ENCODE results near the gene DPEP3. TPM values are rescaled to one million over a fixed set of nuclear protein-coding genes. Genes with fewer than 3 reads are reported as not detected.

The DPEP3 gene
- total RNA-seq, 2 experiments from 2014 or later = 0.20 TPM; not detected in 1

- no peaks in the 10 kb centered on the region for H3K9me3 Mint-ChIP-seq
- no peak for DNase-seq
- H3K4me3 Mint-ChIP-seq = no peak overlapping the region
- H3K36me3 Mint-ChIP-seq (ENCODE audit: low read depth) = peaks cover 26% of the 10 kb centered on the region
- H3K4me1 Mint-ChIP-seq = peaks cover 4% of the 10 kb centered on the region
- ChIA-PET CTCF (interaction anchor here (1.4 kb wide), 1 partner anchor 10 kb away, joined by 4 read pairs; the partner anchor contains the start of gene PSMB10), POLR2A (interaction anchor here (1.3 to 1.5 kb wide), 2 partner anchors 9 to 11 kb away, joined by 3 to 7 read pairs; partner anchors contain the start of gene PSMB10)
- no peak overlapping the region for H3K27ac Mint-ChIP-seq
- no peaks in the 10 kb centered on the region for H3K27me3 Mint-ChIP-seq
Measured at GRCh38 chr16:67946966-67947558, 33.2 kb downstream of the DPEP3 start.

DNA sequence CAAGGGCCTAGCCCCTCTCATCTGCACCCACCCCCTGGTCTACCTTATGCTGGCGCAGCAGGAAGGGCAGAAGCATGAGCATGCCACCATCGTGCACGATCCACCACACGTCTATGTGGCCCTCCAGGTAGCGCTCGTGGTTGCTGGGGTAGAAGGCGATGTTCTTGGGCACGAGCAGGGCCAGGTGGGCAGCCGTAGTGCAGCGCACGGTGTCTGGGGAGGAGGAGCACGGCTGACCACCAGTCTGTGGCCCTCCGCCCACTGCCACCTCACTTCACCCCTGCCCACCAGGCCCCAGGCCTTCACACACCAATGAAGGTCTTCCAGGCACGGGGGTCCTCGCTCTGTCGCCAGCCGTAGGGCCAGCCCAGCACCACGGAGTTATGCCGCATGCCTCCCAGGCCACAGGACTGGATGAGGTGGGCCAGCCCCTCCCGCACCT is 34.1 kb downstream of the DPEP3 start:
- Mint-ChIP-seq H3K4me1 (peaks cover 10% of the 10 kb centered on the region), H3K4me3 (no peak overlapping the region), H3K27ac (no peak overlapping the region), H3K27me3 (no peaks in the 10 kb centered on the region), H3K9me3 (no peaks in the 10 kb centered on the region), H3K36me3 (ENCODE audit: low read depth) (peaks cover 23% of the 10 kb centered on the region)
- ChIA-PET POLR2A (interaction anchor here (1.3 to 1.5 kb wide), 3 partner anchors 10 kb away, joined by 3 to 8 read pairs (median 7); partner anchors contain the start of gene PSMB10), CTCF (interaction anchor here (1.4 kb wide), 1 partner anchor 9 kb away, joined by 4 read pairs; the partner anchor contains the start of gene PSMB10)
- DNase-seq = no peak

DNA sequence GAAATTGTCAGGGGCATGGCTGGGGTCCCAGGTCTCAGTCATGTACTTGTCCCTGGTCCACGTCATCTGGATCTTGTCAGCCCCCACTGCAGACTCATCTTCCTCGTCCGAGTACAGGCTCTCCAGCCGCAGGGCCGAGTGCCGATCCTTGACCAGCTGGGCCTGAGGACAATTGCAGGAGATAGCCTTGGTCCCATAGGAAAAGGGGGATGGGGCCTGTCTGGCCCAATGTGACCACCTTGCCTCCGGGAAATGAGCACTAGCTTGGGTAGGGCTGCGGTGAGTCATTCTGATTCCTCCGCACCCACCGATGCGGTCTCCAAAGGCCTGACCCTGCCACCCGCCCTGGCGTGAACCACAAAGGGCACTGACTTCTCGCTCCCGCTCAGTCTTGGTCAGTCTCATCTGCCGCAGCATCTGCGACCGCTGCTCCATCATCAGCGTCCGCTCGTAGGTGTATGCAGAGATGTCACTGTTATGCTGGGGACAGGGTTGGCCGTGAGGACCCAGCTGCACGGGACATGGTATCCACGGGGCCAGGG is 34.8 kb downstream of the DPEP3 start:
- CTCF ChIA-PET = no interaction called here
- Mint-ChIP-seq H3K4me3 (no peak overlapping the region), H3K27ac (no peak overlapping the region), H3K27me3 (no peaks in the 10 kb centered on the region), H3K36me3 (ENCODE audit: low read depth) (peaks cover 23% of the 10 kb centered on the region), H3K9me3 (no peaks in the 10 kb centered on the region), H3K4me1 (peaks cover 13% of the 10 kb centered on the region)
- POLR2A ChIA-PET = interaction anchor here (1.3 kb wide), 1 partner anchor 10 kb away, joined by 8 read pairs; no protein-coding TSS in a partner anchor
- no peak for DNase-seq

DNA sequence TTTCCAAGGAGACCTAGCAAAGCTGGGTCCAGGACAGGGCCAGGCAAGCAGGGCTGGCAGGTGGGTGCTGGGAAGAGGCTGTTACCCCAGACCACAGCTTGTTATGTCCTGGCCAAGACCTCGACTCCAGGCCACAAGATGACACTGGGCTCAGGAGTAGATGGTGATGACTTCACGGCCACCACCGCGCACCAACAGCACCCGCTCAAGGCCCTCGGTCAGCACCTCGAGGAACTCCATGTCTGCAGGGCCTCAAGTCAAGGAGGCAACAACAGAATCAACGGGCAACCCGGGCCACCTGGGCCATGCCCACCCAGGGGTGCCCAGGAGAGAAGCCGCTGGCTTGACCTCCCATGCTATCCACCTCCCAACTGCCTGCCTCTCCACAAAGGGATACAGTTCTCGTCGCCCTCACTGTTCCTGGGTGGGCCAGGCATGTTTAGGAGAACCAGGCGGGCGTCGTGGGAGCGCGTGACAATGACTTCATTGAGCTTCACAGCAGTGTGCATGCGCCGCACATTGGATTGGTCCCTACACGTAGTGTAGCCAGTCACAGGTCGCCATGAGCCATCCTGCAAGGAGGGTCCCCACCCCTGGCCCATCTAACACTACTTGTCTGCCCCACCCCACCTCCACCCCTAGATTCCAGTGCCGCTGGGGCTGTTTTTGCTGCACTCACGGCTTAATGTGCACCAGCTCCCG is 35.5 kb downstream of the DPEP3 start:
- peaks cover 26% of the 10 kb centered on the region for H3K36me3 Mint-ChIP-seq (ENCODE audit: low read depth)

DNA sequence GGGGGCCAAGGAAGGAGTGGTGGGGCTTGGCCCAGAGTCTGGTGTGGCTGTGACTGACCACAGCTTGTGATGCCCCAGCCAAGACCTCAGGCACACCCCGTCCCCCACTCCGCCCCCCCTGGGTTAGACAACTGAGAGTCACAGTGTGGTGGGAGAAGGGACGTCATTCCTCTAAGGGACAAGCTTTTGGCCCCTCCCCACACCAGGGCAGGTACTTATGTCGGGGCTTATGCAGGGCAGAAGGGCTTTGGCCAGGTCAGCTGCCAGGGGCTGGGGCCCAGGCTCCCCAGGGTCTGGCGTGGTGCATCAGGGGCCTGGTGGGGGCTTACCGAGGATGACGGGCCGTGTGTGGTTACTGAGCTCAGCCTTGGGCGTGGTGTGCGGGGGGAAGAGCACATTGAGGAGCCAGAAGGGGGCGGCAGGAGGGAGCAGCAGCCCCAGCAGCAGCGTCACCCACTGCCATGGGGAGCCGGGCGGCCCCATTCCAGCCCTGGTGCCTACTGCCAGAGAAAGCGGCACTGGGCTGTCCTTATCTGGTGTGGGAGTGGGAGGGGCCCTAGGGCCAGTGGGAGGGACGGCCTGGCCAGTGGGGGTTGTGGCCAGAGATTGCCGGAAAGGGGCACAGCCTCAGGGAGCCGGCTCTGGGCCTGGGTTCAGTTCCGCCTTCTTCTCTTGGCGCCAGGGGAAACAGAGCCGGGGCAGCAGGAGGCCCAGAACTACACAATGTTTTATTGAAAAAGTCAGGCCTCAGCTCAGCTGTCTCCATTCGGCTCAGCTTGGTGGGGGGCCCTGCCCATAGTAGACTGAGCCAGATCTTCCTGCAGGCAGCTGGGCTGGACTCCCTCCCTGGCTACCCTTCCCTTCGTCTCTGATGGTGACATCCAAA is 36.4 kb downstream of the DPEP3 start, which contains the start of gene LCAT:
TSS of gene LCAT (minus strand) at position 502 of the 886 bp plus-strand sequence. CDS start at position 483, 19 bp downstream.
- H3K9me3 Mint-ChIP-seq = no peaks in the 10 kb centered on the region
- DNase-seq = no peak
- H3K27me3 Mint-ChIP-seq = no peaks in the 10 kb centered on the region
- H3K36me3 Mint-ChIP-seq (ENCODE audit: low read depth) = peaks cover 30% of the 10 kb centered on the region
- POLR2A ChIA-PET = no interaction called here
- CTCF ChIA-PET = interaction anchor here (0.9 to 2.5 kb wide), 3 partner anchors 21 to 60 kb away, joined by 4 to 11 read pairs (median 4); no protein-coding TSS in a partner anchor
- H3K4me1 Mint-ChIP-seq = peaks cover 27% of the 10 kb centered on the region
- no peak within 1 kb of the TSS for H3K4me3 Mint-ChIP-seq
- H3K27ac Mint-ChIP-seq = no peak within 1 kb of the TSS

More for the DNA sequence above, 35.5 kb downstream of the DPEP3 start:
- H3K27ac Mint-ChIP-seq = no peak overlapping the region
- no peak for DNase-seq
- no peaks in the 10 kb centered on the region for H3K27me3 Mint-ChIP-seq
- ChIA-PET POLR2A (interaction anchor here (1.3 kb wide), 1 partner anchor 9 kb away, joined by 8 read pairs; no protein-coding TSS in a partner anchor), CTCF (no interaction called here)
- peaks cover 19% of the 10 kb centered on the region for H3K4me1 Mint-ChIP-seq
- no peaks in the 10 kb centered on the region for H3K9me3 Mint-ChIP-seq
- H3K4me3 Mint-ChIP-seq = no peak overlapping the region

DNA sequence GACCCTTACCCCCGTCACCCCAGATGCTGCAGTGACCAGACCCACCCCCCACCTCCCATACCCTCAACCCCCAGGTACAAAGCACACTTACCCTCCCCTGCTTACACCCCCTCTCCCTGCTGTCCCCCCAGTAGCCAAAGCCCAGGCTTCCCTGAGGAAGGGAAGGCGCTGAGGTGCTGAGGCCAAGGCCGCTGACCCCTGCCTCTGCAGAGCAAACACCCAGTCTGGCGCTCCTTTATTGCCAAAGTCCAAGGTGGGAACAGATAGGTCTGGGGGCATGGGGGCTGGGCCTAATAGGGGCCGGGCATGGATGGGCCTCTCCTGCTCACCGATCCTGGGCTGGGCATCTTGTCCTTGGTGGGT is 37.1 kb downstream of the DPEP3 start:
- POLR2A ChIA-PET = interaction anchor here (1.0 kb wide), 1 partner anchor 80 kb away, joined by 3 read pairs; the partner anchor contains the start of genes DDX28 and DUS2
- no peaks in the 10 kb centered on the region for H3K9me3 Mint-ChIP-seq

GRCh38 chr16:67942510-67943255 is 37.6 kb downstream of the DPEP3 start:
- ChIA-PET POLR2A (interaction anchor here (1.0 kb wide), 1 partner anchor 81 kb away, joined by 3 read pairs; the partner anchor contains the start of genes DDX28 and DUS2), CTCF (interaction anchor here (0.7 to 2.5 kb wide), 14 partner anchors 8 to 127 kb away, joined by 3 to 11 read pairs (median 4); partner anchors contain the start of gene NRN1L)
- Mint-ChIP-seq H3K36me3 (ENCODE audit: low read depth) (peaks cover 25% of the 10 kb centered on the region), H3K27ac (no peak overlapping the region), H3K4me3 (no peak overlapping the region), H3K27me3 (no peaks in the 10 kb centered on the region), H3K9me3 (no peaks in the 10 kb centered on the region), H3K4me1 (peaks cover 27% of the 10 kb centered on the region)
- DNase-seq = no peak

More for the DNA sequence above, 37.1 kb downstream of the DPEP3 start:
- no peak overlapping the region for H3K4me3 Mint-ChIP-seq
- no peak for DNase-seq
- H3K36me3 Mint-ChIP-seq (ENCODE audit: low read depth) = peaks cover 29% of the 10 kb centered on the region
- no peaks in the 10 kb centered on the region for H3K27me3 Mint-ChIP-seq
- CTCF ChIA-PET = interaction anchor here (0.9 to 2.5 kb wide), 3 partner anchors 22 to 59 kb away, joined by 4 to 11 read pairs (median 4); no protein-coding TSS in a partner anchor
- no peak overlapping the region for H3K27ac Mint-ChIP-seq
- H3K4me1 Mint-ChIP-seq = peaks cover 27% of the 10 kb centered on the region

GRCh38 chr16:67942200-67942509 is 38.1 kb downstream of the DPEP3 start:
- Mint-ChIP-seq H3K27me3 (no peaks in the 10 kb centered on the region), H3K4me1 (peaks cover 31% of the 10 kb centered on the region), H3K27ac (peak overlapping the region; percentile 66), H3K4me3 (no peak overlapping the region), H3K9me3 (no peaks in the 10 kb centered on the region), H3K36me3 (ENCODE audit: low read depth) (peaks cover 27% of the 10 kb centered on the region)
- POLR2A ChIA-PET = interaction anchor here (1.0 kb wide), 1 partner anchor 81 kb away, joined by 3 read pairs; the partner anchor contains the start of genes DDX28 and DUS2
- CTCF ChIA-PET = interaction anchor here (0.7 to 2.5 kb wide), 13 partner anchors 9 to 127 kb away, joined by 3 to 11 read pairs (median 5); partner anchors contain the start of gene NRN1L
- DNase-seq = peak; percentile 46

GRCh38 chr16:67941469-67942199 is 38.7 kb downstream of the DPEP3 start:
- DNase-seq = no peak
- Mint-ChIP-seq H3K4me3 (no peak overlapping the region), H3K9me3 (no peaks in the 10 kb centered on the region), H3K4me1 (peaks cover 35% of the 10 kb centered on the region), H3K27me3 (no peaks in the 10 kb centered on the region), H3K27ac (peak overlapping the region; percentile 66), H3K36me3 (ENCODE audit: low read depth) (peaks cover 31% of the 10 kb centered on the region)
- ChIA-PET CTCF (interaction anchor here (0.7 to 2.7 kb wide), 18 partner anchors 9 to 144 kb away, joined by 3 to 11 read pairs (median 4); partner anchors contain the start of genes CTRL and NRN1L), POLR2A (interaction anchor here (0.6 to 1.3 kb wide), 4 partner anchors 12 to 99 kb away, joined by 3 read pairs; partner anchors contain the start of genes PSKH1 and SLC12A4)

- Mint-ChIP-seq H3K27me3 (no peaks in the 10 kb centered on the region), H3K36me3 (ENCODE audit: low read depth) (peaks cover 35% of the 10 kb centered on the region), H3K4me3 (no peak overlapping the region), H3K27ac (peak overlapping the region; percentile 29), H3K9me3 (no peaks in the 10 kb centered on the region), H3K4me1 (peaks cover 36% of the 10 kb centered on the region)
- POLR2A ChIA-PET = interaction anchor here (1.1 to 1.8 kb wide), 6 partner anchors 10 to 124 kb away, joined by 3 to 4 read pairs (median 3); partner anchors contain the start of genes DDX28, DUS2 and SLC12A4
- CTCF ChIA-PET = interaction anchor here (0.7 to 2.7 kb wide), 12 partner anchors 8 to 404 kb away, joined by 3 to 10 read pairs (median 5); partner anchors contain the start of genes CTRL and NRN1L
- no peak for DNase-seq
Measured at GRCh38 chr16:67940446-67941089, 39.7 kb downstream of the DPEP3 start.

Data from activated CD4-positive, alpha-beta memory T cell treated with anti-CD3 and anti-CD28 coated beads, Interleukin-2, amount 10 ng/mL, durations not matched to agents 7 days and 5 days (primary cell).